Urothelium cell line (cell line): Measurements from ENCODE around the gene GARS1.

Experiments used
- DNase-seq: peaks from one replicate; pipeline ENCODE4 v3.0.0; 2011; ENCODE audit warnings: low spot score, mixed read lengths
- FAIRE-seq: peaks from 2 replicates; lab custom pipeline; 2011; peaks lifted over from hg19 to GRCh38; lab: Jason Lieb, UNC

Gene GARS1

DNA sequence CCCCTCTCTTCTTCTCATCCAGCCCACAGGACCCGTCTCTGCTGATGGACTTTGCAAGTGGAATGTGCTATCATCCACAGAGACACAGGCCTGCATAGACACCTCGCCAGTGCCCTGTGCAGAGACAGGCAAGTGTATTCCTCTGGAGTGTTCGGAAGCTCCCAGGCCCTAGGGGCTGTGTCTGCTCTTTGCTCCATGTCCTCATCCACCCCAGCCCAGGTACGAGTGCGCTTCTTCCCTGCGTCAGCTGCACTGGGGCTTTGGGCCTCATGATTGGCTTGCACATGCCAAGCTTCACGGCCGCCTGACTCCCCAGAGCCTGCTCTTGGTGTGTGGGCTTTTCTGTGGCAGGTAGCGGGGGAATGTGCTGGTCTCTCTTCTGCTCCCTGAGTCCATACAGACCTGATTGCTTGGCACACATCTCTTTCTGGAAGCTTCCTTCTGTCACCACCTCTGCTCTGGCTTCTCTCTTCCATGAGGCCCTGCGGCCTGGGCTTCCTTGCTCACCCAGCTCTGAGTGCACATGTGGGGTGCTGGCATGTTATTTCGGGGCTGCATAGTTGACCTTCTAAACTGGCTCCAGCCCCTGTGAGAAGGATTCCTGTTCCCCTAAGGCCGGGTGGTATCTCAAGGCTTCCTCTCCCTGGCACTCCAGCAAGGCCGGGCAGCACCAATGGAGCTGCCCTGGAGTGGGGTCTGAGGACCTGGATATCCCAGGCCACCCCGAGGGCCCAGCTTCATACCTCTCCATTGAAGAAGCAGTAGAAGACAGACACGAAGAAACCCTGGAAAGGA, 59.8 kb downstream of the GARS1 start:
- no peak for DNase-seq
- FAIRE-seq: no peak

DNA sequence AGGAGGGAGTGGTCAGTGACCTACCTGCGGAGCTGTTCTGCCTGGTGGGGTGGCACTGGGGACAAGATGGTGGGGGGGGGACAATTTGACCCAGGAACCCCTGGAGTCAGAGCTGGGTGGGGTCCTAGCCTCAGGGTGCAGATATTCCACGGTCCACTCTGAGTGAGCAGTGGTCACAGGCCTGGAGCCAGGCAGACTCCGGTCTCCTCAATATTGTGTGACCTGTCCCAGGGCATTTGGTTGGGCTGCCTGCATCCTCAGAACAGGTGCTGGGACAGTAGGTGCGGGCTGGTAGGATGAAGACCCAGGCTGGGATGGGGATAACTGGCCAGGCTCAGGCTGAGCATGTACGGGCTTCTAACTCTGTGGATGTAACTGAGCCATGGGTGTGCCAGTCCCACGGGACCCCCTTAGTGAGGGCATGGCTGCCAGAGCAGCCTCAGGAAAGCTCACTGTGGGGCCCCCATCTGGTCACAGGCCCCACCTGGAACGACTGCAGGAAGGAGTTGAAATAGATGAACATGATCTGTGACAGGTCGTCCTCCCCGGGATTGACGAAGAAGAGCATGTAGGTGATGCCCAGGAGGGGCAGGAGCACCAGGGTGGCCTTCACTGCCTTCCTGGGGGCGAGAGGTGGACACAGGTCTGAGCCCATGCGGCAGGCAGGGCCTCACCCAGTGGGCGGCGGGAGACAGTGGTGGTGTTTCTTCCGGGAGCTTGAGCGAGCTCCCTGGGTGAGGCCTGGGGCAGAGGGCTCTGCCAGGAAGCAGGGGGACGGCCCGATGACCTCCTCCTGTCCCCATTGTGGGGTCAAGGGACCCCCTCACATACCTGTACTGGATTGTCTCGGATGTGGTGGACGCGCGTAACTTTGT, 60.7 kb downstream of the GARS1 start:
- no peak for DNase-seq
- no peak for FAIRE-seq

DNA sequence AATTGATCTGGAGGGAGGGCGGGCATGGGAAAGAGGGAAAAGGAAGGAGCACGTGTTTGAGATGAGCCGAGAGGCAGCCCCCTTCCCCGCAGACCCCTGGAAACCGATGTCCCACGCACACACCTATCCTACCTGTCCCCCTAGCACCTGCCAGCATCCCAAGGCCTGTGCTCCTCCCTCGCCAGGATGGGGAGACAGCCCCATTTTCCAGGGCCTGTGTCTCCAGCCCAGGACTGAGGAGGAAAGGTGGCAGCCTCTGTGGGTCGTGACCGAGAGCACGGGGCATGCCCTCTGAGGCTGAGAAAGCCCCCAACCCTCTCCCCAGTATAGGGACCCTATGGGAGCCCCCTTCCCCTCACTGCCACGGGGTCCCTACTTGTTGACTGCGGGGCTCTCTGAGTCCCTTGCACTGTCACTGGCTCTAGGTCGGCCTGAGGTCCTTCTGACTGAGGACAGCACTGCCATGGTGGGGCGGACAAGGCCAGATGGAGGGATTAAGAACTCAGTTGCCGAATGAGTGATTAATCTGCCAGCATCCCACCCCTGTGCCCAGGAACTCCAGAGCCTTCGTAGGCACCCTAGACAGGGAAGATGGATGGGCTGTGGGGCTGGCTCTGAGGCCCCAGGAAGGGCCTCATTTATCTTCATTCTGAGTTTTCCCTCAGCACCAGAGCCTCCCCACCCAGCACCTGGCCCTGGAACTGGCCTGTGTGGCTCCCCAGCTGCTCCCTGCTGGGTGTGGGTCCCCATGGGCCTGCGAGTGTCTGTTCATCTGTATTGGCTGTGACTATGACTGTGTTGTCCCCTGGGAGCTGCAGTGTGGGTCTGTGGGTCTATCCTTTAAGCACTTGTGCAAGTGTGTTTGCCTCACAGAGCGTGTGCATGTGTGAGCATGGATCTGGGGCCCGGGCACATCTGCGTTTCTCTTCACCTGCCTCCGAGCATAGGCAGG, 61.6 kb downstream of the GARS1 start:
- no peak for DNase-seq
- FAIRE-seq: no peak

DNA sequence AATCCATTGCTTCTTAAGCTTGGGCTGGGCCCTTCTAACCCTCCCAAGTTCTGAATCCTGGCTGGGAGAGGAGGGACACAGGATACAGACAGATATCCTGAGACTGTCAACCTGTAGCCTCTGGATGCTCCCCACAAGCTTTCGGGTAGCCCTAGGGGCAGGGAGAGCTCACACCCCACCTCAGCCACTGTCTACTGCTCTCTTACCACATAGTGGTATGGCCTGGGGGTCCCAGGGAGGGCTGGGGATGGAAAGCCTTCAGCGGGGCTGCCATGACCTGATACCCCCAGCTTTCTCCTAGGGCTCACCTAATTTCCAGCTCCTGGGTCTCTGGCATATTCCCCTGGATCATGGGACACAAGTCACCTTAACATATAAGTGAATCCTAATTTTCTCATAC, 62.5 kb downstream of the GARS1 start:
- no peak for FAIRE-seq
- DNase-seq: no peak

DNA sequence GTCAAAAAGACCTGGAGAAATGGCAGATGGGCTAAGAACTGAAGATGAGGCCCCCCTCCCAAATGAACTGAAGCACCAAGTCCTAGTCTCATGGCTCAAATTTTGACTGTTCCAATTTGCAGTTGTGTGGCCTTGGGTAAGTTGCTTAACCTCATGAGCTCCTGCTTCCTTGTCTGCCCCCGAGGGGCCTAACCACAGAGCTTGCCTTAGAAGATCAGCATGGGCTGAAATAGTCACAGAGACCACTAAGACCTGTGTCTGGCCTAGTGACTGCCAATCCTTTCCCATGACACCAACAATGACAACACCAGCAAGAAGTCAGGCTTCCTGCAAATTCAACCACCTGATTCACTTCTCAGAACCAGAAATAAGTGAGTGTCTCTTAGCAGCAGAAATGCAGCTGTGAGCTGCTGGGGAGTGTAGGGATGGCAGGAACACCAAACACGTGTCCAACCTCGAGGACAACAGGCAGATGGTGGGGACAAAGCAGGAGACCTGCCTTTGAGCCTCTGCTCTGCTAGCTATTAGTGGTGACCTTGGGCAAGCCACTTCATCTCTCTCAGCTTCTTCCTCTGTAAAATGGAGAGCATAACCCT, 63.9 kb downstream of the GARS1 start:
- FAIRE-seq (peak; percentile 37), DNase-seq (no peak)

DNA sequence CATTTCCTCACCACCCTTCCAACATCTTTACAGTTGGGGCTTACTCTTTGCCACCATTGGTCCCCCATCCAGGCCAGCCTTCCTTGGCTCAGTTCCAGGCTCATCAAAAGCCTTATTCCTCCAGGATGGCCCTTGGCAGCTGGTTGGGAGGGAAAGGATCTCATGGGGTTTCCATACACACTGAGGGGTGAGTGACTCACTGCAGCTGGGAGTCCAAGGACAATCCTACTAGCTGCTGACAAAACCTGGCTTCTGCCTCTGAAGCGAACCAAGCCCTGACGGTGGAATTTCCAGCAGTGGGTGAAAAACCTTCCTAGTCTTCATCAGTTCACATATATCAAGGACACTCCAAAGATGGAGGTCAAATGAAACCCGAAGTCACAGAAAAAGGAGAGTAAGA, 64.6 kb downstream of the GARS1 start:
- no peak for FAIRE-seq
- no peak for DNase-seq

DNA sequence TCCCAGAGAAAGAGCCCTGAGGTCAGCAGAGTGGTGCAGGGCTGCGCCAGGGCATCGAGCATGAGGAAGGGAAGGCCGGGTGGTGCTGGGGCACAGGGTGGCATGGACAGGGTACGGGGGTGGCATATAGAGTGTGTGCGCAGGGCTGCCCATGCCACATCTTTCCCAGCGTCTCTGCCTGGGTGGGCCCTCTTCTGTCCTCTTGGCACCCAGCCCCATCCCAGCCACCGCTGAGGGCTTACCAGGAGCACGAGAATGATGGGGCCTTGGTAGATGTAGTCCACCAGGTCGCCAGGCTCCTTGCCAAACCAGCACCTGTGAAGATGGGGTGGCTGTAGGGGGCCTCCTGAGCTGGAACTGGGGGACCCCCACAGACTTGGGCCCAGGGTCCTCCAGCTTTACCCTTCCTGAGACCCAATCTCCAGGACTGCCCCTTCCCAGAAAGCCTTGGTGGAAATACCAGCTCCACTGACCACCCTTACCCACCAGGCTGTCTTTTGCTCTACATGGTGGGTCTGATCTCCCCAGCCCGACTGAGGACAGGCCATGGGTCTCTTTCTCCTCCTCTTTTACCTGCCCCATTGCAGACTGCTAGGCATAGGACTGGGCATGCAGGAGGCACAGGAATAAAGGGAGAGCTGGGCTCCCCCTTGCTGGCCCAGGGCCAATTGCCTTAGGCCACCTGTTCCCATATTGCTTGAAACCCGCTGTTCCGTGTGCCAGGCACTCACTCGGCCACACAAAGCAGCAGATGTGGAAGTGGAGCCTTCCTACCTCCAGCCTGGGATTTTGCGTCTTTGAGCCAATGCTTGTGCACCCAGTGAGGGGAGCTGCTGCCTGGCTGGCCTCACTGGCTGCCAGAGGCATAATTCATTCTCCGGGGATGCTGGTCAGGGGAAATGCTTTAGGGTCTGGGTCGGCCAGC, 65.9 kb downstream of the GARS1 start:
- no peak for FAIRE-seq

DNA sequence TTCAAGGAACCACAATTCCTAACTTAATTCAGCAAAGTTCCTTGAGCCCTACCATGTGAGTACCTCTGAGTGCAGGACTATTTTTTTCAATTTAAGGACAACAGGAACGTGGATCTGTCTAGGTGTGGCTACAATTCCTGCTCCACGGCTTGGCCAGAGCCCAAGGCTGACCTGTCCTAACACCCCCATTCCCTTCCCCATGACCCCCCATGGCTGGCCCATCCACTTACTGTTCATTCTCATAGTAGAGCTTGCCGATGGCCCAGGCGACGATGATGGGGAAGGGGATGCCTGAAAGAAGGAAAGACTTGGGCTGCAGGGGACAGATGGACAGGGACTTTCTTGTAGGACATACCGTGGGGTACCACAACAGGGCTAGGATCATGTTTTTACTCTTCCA, 67.2 kb downstream of the GARS1 start:
- DNase-seq (no peak), FAIRE-seq (no peak)

More for the DNA sequence above, 65.9 kb downstream of the GARS1 start:
- DNase-seq: no peak

DNA sequence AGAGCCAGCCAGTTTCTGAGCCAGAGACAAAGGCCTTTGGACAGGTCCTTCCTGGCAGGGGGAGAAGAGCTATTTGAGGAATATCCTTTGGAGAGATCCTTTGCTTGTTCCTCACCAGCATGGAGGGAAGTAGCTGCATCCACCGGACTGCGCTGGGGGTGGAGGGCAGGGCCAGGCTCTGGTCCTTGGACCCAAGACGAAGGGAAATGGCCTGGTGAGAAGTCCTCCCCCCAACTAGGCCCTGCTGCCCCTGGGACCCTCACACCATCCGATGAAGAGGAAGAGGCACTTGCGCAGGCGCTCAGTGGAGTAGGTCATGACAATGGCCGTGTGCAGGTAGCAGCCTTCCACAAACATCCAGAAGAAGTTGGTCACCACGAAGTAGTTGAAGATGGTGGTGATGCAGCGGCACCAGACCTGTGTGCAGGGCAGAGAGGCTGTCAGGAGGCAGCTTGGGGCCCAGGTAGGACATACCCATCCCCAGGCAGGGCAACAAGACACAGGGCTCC, 67.8 kb downstream of the GARS1 start:
- FAIRE-seq (no peak), DNase-seq (no peak)

DNA sequence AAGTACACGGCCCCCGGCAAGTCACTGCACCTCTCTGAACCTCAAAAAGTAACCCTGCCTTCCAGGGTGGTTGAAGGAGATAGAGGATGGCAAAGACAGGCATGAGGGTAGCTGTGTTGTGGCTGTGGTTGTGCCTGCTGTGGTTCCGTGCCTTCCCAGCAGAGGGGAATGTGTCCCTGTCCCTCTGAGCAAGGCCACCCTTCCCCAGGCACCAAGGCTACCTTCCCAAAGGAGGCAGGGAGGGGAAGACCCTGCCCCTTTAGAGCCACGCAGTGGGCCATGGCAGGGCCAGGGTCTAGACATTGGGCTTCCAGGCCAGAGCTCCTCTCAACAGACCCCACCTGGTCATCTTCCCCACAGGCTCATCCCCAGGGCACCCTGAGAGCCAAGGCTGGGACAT, 68.7 kb downstream of the GARS1 start:
- FAIRE-seq: no peak

DNA sequence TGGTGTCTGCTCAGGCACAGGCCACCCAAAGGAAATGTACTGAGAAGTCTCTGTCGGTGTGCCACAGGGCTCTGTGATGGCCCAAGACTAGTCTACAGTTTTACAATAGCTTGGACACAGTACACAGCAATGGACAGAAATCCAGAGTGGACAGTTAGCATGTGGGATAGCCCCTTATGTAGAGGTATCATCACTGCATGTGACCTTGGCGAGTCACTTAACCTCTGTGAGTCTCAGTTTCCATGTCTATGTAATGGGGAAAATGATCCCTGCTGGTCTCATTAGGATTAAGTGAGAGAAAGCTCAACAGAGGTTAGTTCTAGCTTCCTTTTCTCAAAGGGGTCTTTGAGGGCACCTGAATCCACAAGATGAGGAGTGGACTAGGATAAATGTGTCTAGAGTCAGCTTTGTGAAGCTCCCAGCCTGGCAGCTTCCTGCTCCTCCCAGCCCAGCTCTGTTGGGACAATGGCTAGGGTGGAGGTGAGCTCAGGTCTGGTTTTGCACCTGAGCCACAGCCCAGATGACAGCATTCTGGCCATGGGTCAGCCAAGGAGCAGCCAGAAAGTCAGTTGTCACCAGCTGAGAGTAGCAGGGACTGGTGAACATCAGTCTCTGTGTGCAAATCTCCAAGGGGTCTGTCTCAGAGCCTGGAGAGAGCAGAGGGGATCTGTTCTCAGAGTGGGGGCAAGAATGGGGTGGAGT, 69.7 kb downstream of the GARS1 start:
- DNase-seq: no peak

More for the DNA sequence above, 68.7 kb downstream of the GARS1 start:
- no peak for DNase-seq

DNA sequence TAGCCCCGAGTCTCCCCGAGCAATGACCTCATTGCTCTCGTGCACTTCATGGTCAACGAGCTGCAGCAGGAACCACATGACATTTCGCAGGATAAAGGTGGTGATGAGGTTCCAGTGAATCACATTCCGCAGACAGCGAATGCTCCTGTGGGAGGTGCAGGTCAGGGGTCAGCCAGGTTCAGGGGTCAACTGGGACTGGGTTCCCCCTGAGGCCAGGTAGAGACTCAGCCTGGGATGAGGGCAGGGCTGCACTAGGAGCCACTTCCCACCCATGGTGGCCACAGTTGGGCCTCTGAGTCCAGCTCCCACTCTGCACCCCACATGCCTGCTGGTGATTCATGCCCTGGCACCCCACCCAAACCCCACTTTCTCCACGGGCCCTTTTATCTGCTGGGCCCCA, 70.4 kb downstream of the GARS1 start:
- FAIRE-seq (no peak), DNase-seq (no peak)

More for the DNA sequence above, 69.7 kb downstream of the GARS1 start:
- FAIRE-seq: no peak

DNA sequence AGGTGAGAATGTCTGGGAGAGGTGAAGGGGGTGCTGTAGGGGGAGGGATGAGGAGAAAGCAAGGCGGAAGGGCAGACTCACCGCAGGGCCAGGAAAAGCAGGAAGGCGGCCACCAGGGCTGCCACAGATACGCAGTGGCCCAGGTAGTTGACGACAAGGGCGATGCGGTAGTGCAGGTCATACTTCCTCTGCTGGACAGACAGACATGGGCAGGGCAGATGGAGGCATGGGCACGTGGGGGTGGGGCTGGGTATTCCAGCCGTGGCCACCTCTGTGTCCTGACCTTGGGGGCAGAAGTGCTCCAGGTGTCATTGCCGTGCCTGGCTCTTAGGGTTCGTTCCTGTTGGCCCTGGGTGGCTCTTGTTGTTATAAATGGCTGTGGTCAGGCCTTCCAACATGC, 70.8 kb downstream of the GARS1 start:
- FAIRE-seq (no peak), DNase-seq (no peak)

DNA sequence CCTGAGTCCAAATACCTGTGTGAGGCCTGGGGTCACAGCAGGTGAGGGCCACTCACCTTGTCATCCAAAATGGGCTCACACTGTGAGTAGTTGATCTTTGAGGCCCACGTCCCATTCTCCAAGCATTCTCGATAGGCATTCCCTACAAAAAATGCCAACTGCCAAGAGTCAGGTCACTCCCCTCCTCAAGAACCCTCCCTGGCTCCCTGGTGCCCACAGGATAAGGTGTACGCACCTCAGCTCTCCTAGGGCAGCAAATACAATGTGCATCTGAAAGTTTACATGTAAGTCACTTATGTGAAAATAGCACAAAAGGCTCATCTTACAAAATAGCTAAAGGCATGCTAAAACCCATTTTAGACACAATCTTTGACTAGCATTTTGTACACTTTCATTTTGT, 72.5 kb downstream of the GARS1 start:
- DNase-seq (no peak), FAIRE-seq (no peak)

DNA sequence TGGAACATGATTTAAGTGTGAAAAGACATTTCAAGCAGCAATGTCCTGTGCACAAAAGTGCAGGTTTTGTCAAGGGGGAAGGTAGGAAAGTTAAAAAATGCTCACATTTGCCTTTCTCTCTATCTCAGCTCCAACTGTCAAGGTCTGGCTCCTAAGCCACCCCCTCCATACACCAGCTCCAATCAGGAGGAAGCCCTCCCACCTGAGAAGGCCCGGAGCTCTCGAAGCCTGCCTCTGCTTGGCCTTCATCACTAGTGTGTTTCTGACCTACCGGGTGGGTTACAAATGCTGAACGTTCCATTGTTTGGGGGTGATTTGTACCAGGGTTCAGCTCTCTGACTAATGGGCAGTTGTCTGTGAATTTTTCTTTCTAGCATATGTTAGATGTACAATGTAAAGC, 73.4 kb downstream of the GARS1 start:
- no peak for FAIRE-seq
- DNase-seq: no peak

DNA sequence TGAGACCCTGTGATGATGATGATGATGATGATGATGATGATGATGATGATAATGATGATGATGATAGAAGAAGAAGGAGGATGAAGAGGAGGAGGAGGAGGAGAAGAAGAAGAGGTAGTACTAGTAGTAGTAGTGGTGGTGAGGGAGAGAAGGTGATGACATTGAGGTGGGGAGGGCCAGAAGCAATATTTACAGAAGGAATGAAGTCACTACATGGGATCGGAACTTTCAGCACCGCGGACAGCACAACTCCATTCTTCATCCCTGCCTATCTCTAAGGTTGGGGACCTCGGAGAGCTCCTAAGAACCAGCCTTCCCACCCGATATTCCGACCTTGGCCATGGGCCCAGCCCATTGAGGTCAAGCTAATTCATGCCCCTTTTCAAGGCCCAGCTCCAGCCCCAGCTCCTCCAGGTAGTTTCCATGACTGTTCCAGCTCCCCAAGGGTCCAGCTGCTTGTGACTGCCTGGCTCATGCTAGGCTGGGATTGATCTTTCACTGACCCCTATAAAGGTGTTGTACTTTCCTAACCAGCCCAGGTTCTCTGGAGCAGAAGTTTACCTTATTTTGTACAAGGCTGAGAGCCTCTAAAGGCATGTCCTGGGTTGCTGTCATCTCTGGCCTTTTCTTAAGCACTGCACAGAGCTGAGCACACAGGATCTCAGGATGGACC, 77.3 kb downstream of the GARS1 start:
- peak; percentile 65 for FAIRE-seq
- DNase-seq: peak; percentile 83

DNA sequence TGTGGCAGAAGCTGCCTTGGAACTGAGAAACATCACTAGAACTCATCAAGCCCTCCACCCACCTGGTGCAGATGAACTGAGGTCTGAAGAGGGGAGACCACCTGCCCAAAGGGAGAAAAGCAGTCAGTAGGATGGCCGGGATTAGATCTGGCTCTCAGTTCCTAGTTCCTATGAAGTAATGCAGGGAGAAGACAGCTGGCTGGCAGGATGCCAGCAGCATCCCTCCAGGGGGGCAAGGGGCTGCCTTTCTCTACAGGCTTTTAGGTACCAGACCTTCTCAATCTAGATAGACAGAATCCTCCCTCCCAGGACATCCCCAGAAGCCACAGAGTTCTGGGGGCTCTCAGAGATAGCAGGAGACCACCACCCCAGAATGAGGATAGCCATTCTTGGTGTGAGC, 79.7 kb downstream of the GARS1 start:
- DNase-seq: no peak
- FAIRE-seq: no peak

DNA sequence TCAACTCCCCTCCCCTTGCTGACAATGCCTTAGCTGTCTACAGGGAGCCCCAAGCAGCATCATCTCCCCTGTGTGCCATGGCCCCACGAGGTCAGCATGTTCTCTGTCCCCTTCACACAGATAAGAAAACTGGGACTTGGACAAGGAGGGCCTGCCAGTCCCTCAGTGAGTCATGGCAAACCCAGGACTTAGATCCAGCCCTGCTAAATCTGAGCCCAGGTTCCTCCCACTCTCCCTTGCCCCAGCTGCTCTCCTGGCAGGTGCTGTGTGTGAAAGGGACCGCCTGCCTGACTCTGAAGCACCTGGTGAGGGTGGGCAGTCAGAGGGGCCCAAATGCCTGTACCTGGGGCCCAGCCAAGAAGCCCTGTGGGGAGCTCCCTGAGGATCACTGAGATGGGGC, 80.2 kb downstream of the GARS1 start:
- FAIRE-seq: no peak
- DNase-seq: no peak
